Activated T-cell treated with anti-CD3 and anti-CD28 coated beads, Interleukin-2, amount 50 U/mL, for 72 hours (primary cell): ENCODE results near the gene IKZF1. TPM values are rescaled to one million over a fixed set of nuclear protein-coding genes. Genes with fewer than 3 reads are reported as not detected.

ENCODE experiments used
- ATAC-seq, 2 donors: fragments of 150-1000 bp; cut with Tn5 transposase; replicated peaks in 1 of 2; 2 replicates each; pipeline ENCODE4 v1.10.0; 2021; ENCODE audit warnings: moderate library complexity in 2 of 2, mild to moderate bottlenecking in 1 of 2
- DNase-seq, 2 donors: peaks; one replicate each; pipeline ENCODE4 v3.0.0; 2021 to 2022; ENCODE audit warnings: mixed read lengths in 1 of 2
- H3K27ac Mint-ChIP-seq: one replicate; pipeline ENCODE4 v1.8.0; 2022; ENCODE audit warnings: mild to moderate bottlenecking, moderate library complexity, mixed read lengths
- H3K27me3 Mint-ChIP-seq: one replicate; pipeline ENCODE4 v1.8.0; 2022; ENCODE audit warnings: low read depth, mixed read lengths
- H3K36me3 Mint-ChIP-seq, 2 donors: one replicate each; pipeline ENCODE4 v1.8.0; 2022; ENCODE audit warnings: mixed read lengths in 2 of 2, mild to moderate bottlenecking in 1 of 2; ENCODE audit not compliant: insufficient read depth in 2 of 2
- H3K4me1 Mint-ChIP-seq: one replicate; pipeline ENCODE4 v1.8.0; 2022; ENCODE audit warnings: low read depth, mixed read lengths
- H3K4me3 Mint-ChIP-seq, 2 donors: one replicate each; pipeline ENCODE4 v1.8.0; 2022; ENCODE audit warnings: mild to moderate bottlenecking in 2 of 2, mixed read lengths in 2 of 2, moderate library complexity in 2 of 2
- H3K9me3 Mint-ChIP-seq, 2 donors: one replicate each; pipeline ENCODE4 v1.8.0; 2022; ENCODE audit warnings: mixed read lengths in 2 of 2
- total RNA-seq, 2 donors: library from RNA; stranded (reverse); gene quantifications; one replicate each; pipeline ENCODE4 v1.2.3, GENCODE V29; 2022

Gene IKZF1
- total RNA-seq, 2 donors from 2014 or later, result 427 to 504 TPM

DNA sequence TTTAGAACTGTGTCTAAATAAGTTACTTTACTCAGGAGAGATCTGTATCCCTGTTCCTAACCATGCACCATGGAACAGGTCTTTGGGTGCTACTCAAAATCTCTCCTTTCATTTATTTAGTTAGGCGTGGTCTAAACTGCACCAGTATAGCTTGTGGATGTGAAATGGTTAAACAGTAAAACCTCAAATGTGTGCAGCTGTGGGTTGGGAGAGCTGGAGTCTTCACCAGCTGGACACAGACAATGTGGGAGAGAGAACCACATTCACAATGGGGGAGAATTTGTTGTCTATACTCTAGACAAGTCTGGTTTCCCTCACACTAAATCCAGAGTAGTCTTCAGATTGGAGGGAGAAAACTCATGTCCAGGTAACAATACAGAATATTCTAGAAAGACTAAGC, 31.2 kb upstream of the IKZF1 start:
- ATAC-seq, result no peak
- peak overlapping the region; percentile 51 for H3K27ac Mint-ChIP-seq
- H3K36me3 Mint-ChIP-seq, result peaks cover 0 to 2% of the 10 kb centered on the region in 2 donors
- peaks cover 2 to 3% of the 10 kb centered on the region in 2 donors for H3K9me3 Mint-ChIP-seq
- H3K27me3 Mint-ChIP-seq, result no peaks in the 10 kb centered on the region
- DNase-seq, result no peak
- H3K4me1 Mint-ChIP-seq, result peaks cover 74% of the 10 kb centered on the region
- peak overlapping the region in 1 of 2 donors; percentile 23 for H3K4me3 Mint-ChIP-seq

DNA sequence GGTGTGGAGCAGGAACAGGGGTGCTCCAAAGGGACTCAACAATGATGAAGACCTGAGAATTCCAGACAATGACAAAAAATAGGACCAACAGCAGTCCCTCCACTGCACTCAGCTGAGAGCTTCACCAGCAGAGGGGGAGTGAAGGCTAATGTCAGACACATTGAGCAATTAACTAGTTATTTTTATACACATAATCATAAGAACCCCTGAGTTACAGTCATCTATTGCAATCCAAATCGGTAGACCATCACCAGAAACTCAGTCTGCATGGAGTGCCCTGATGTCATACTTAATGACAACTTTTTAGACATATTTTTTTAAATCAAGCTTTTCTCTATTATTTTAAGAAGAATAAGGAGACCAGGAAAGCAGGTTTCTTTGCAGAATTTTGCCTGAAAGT, 30.6 kb upstream of the IKZF1 start:
- Mint-ChIP-seq H3K4me3 (peak overlapping the region; percentile 23 to 63), H3K4me1 (peaks cover 73% of the 10 kb centered on the region), H3K36me3 (peaks cover 0 to 2% of the 10 kb centered on the region in 2 donors), H3K27me3 (no peaks in the 10 kb centered on the region), H3K9me3 (peaks cover 3 to 4% of the 10 kb centered on the region in 2 donors), H3K27ac (peak overlapping the region; percentile 16)
- no peak for DNase-seq
- peak; percentile 37 to 60 for ATAC-seq

DNA sequence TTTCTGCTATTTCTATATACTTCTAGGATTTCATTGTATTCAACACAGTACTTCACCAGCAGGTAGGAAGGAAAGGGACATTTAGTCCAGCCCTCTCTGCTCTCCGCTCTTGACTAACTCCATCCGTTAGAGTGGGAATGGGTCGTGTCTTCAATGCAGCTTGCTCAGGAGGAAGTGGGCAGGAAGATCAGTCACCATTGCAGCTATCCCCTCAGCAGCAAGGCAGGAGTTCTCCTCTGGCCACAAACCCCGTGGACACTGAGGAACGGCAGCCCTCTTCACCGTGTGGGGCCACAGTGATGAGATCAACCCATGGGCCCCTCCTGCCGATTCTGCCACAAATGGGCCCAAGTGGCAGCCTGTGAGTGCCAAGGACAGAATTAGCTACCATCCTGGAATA, 30.2 kb upstream of the IKZF1 start:
- H3K4me3 Mint-ChIP-seq, result peak overlapping the region; percentile 60 to 63
- peak; percentile 29 to 45 for ATAC-seq

GRCh38 chr7:50275430-50275829, 29.1 kb upstream of the IKZF1 start:
- H3K27me3 Mint-ChIP-seq, result no peaks in the 10 kb centered on the region

More for the DNA sequence above, 30.2 kb upstream of the IKZF1 start:
- H3K4me1 Mint-ChIP-seq, result peaks cover 70% of the 10 kb centered on the region
- H3K9me3 Mint-ChIP-seq, result peaks cover 3 to 4% of the 10 kb centered on the region in 2 donors
- H3K27me3 Mint-ChIP-seq, result no peaks in the 10 kb centered on the region
- H3K36me3 Mint-ChIP-seq, result peaks cover 0 to 2% of the 10 kb centered on the region in 2 donors
- peak overlapping the region; percentile 16 for H3K27ac Mint-ChIP-seq
- no peak for DNase-seq

GRCh38 chr7:50276483-50276882, 28.0 kb upstream of the IKZF1 start:
- H3K27me3 Mint-ChIP-seq, result no peaks in the 10 kb centered on the region
- H3K4me1 Mint-ChIP-seq, result peaks cover 62% of the 10 kb centered on the region
- no peak overlapping the region for H3K4me3 Mint-ChIP-seq
- DNase-seq (no peak), ATAC-seq (no peak)
- H3K27ac Mint-ChIP-seq, result no peak overlapping the region
- peaks cover 3 to 4% of the 10 kb centered on the region in 2 donors for H3K36me3 Mint-ChIP-seq
- H3K9me3 Mint-ChIP-seq, result peaks cover 3% of the 10 kb centered on the region in 2 donors

More at GRCh38 chr7:50275430-50275829, 29.1 kb upstream of the IKZF1 start:
- peaks cover 0 to 3% of the 10 kb centered on the region in 2 donors for H3K36me3 Mint-ChIP-seq
- ATAC-seq (no peak), DNase-seq (no peak)
- no peak overlapping the region for H3K4me3 Mint-ChIP-seq
- H3K27ac Mint-ChIP-seq, result no peak overlapping the region
- peaks cover 60% of the 10 kb centered on the region for H3K4me1 Mint-ChIP-seq
- H3K9me3 Mint-ChIP-seq, result peaks cover 3% of the 10 kb centered on the region in 2 donors

GRCh38 chr7:50278120-50278519, 26.4 kb upstream of the IKZF1 start:
- peaks cover 3 to 4% of the 10 kb centered on the region in 2 donors for H3K36me3 Mint-ChIP-seq
- DNase-seq (no peak), ATAC-seq (no peak)
- no peaks in the 10 kb centered on the region for H3K27me3 Mint-ChIP-seq
- H3K4me1 Mint-ChIP-seq, result peaks cover 62% of the 10 kb centered on the region
- H3K9me3 Mint-ChIP-seq, result peaks cover 3% of the 10 kb centered on the region in 2 donors
- H3K4me3 Mint-ChIP-seq, result no peak overlapping the region
- H3K27ac Mint-ChIP-seq, result no peak overlapping the region

DNA sequence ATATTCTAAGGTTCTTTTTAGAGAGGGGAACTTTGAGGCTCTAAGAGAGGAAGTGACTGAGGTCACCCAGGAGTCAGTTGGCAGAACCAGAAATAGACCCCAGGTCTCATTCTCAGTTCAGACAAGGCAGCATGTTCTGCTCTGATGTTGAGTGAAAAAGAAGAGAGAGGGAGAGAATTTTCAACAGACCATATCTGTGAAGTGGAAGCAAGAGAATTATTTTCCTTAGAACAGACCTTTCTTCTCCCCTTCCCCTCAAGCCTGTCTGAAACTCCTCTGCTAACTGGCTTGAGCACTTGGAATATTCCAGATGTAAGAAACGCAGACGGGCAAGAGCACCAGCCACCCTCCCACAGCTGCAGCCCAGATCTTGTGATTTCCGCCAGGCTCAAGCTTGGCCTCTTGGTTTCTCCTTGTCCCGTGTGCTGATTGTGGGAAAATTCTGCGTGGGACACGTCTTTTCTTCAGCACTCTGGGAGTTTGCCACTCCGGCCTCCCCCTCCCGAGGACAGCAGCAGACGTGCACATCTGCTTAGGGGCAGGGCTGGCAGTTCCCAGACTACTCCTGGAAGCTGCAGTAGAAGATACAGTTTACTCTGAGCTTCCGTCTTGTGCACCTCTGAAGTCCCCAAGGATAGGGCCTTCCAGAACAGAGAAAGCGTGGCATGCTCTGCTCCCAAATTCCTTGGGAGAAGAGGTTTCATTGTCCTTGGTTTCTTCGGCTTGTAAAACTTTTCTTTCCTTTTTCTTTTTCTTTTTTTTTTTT, 22.7 kb upstream of the IKZF1 start:
- H3K4me3 Mint-ChIP-seq, result peak overlapping the region; percentile 76 to 83
- H3K9me3 Mint-ChIP-seq, result peaks cover 3% of the 10 kb centered on the region in 2 donors
- no peaks in the 10 kb centered on the region for H3K27me3 Mint-ChIP-seq
- DNase-seq (no peak), ATAC-seq (peak; percentile 65 to 74)
- H3K27ac Mint-ChIP-seq, result peak overlapping the region; percentile 93
- H3K4me1 Mint-ChIP-seq, result peaks cover 69% of the 10 kb centered on the region
- H3K36me3 Mint-ChIP-seq, result peaks cover 3 to 4% of the 10 kb centered on the region in 2 donors

DNA sequence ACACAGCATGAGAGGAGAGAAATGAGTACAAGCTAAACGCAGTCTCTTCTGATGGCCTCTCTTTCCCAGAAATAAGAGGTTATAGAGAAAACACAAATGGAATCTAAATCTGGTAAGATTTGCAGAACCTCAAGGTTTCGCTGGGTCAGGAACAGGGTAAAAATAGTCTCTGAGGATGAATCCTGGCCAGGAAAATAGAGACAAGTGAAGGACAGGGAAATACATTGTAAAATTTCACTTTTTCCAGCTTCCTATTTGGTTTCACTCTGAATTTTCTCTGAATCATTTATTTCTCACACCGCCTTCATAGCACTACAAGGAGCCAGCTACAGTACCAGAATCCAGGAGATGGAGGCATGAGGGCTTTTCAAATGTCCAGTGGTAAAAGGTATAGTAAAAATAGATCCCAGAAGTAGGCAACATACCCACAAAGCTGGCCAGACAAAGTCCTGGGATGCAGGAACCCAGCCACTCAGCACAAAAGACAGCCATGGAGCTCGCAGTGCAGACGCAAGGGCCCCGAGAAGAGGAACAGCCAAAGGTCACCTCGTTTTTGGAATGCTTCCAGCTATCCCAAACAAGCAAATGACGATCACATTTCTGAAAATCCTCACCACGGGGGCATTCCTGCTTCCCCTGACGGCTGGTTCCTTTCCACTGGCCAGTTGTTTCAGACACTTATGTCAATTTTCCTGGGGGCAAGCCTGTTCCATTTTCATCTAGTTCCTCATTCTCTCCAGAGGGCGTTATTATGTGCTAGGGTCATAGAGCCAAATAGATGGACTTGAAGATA, 21.5 kb upstream of the IKZF1 start:
- peak overlapping the region; percentile 76 to 83 for H3K4me3 Mint-ChIP-seq
- DNase-seq (no peak), ATAC-seq (peak; percentile 20 to 31)
- H3K36me3 Mint-ChIP-seq, result peaks cover 3 to 4% of the 10 kb centered on the region in 2 donors
- H3K4me1 Mint-ChIP-seq, result peaks cover 73% of the 10 kb centered on the region
- peaks cover 3% of the 10 kb centered on the region in 2 donors for H3K9me3 Mint-ChIP-seq
- H3K27ac Mint-ChIP-seq, result peak overlapping the region; percentile 93
- H3K27me3 Mint-ChIP-seq, result no peaks in the 10 kb centered on the region

DNA sequence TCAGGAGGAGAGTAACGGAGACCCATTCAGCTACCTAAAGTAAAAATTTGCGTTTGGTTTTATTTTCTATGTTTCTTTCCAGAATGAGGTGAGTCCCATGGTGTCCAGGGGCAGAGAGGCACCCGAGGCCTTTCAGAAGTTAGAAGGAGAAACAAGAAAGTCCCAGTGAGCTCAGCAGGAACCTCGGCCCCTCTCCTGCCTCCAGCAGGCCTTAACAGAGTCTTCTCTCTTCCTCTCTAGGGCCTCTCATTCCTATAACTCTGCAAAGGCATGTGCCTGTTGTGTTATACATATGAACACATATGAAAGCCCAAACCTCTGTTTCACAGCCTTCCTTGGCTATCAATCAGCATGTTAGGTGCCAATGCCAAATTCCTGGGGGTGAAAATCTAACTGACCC, 20.8 kb upstream of the IKZF1 start:
- Mint-ChIP-seq H3K36me3 (peaks cover 3 to 4% of the 10 kb centered on the region in 2 donors), H3K4me1 (peaks cover 72% of the 10 kb centered on the region), H3K27ac (no peak overlapping the region), H3K9me3 (peaks cover 3% of the 10 kb centered on the region in 2 donors), H3K4me3 (peak overlapping the region; percentile 1 to 22), H3K27me3 (no peaks in the 10 kb centered on the region)
- DNase-seq (no peak), ATAC-seq (no peak)

GRCh38 chr7:50284296-50284695, 20.2 kb upstream of the IKZF1 start:
- peaks cover 3 to 4% of the 10 kb centered on the region in 2 donors for H3K36me3 Mint-ChIP-seq
- ATAC-seq (peak; percentile 41 to 48), DNase-seq (no peak)
- H3K9me3 Mint-ChIP-seq, result peaks cover 2 to 3% of the 10 kb centered on the region in 2 donors
- no peak overlapping the region for H3K4me3 Mint-ChIP-seq
- no peaks in the 10 kb centered on the region for H3K27me3 Mint-ChIP-seq
- peaks cover 69% of the 10 kb centered on the region for H3K4me1 Mint-ChIP-seq
- H3K27ac Mint-ChIP-seq, result no peak overlapping the region

- H3K9me3 Mint-ChIP-seq, result no peaks in the 10 kb centered on the region
- H3K27me3 Mint-ChIP-seq, result no peaks in the 10 kb centered on the region
- DNase-seq, result no peak
These were observed 19.2 kb upstream of the IKZF1 start for GRCh38 chr7:50285269-50285668.

GRCh38 chr7:50287129-50287528, 17.4 kb upstream of the IKZF1 start:
- H3K4me1 Mint-ChIP-seq, result peaks cover 57% of the 10 kb centered on the region
- peak in 1 of 2 donors; percentile 27 for ATAC-seq

More at GRCh38 chr7:50285269-50285668, 19.2 kb upstream of the IKZF1 start:
- Mint-ChIP-seq H3K4me3 (no peak overlapping the region), H3K36me3 (peaks cover 0 to 4% of the 10 kb centered on the region in 2 donors), H3K4me1 (peaks cover 69% of the 10 kb centered on the region), H3K27ac (no peak overlapping the region)
- no peak for ATAC-seq

GRCh38 chr7:50292165-50292757, 12.3 kb upstream of the IKZF1 start:
- Mint-ChIP-seq H3K27me3 (no peaks in the 10 kb centered on the region), H3K36me3 (no peaks in the 10 kb centered on the region), H3K4me1 (peaks cover 49% of the 10 kb centered on the region), H3K4me3 (peak overlapping the region; percentile 62 to 77), H3K27ac (peak overlapping the region; percentile 31), H3K9me3 (no peaks in the 10 kb centered on the region)
- DNase-seq (no peak), ATAC-seq (peak; percentile 52 to 54)

More at GRCh38 chr7:50287129-50287528, 17.4 kb upstream of the IKZF1 start:
- no peak overlapping the region for H3K27ac Mint-ChIP-seq
- H3K27me3 Mint-ChIP-seq, result no peaks in the 10 kb centered on the region
- H3K9me3 Mint-ChIP-seq, result no peaks in the 10 kb centered on the region
- no peak overlapping the region for H3K4me3 Mint-ChIP-seq
- no peak for DNase-seq
- H3K36me3 Mint-ChIP-seq, result no peaks in the 10 kb centered on the region
